DMS79 treated with DMSO at 0.1 percent for 48 hours (cell line): Measurements from ENCODE around the gene CTSZ.

Source experiments
- DNase-seq: peaks from one replicate; lab custom pipeline; 2025; lab: John Stamatoyannopoulos, UW

CTSZ gene

GRCh38 chr20:59031564-59032022 lies 24.5 kb upstream of the CTSZ start:
- no peak for DNase-seq

- DNase-seq, result no peak
Measured at GRCh38 chr20:59030911-59031563, 24.0 kb upstream of the CTSZ start.

GRCh38 chr20:59028812-59029211 lies 21.8 kb upstream of the CTSZ start:
- no peak for DNase-seq

GRCh38 chr20:59027741-59028320 lies 20.8 kb upstream of the CTSZ start:
- DNase-seq, result no peak

GRCh38 chr20:59026904-59027740 lies 20.1 kb upstream of the CTSZ start:
- no peak for DNase-seq

- DNase-seq, result no peak
Measured at GRCh38 chr20:59025511-59025910, 18.5 kb upstream of the CTSZ start.

- DNase-seq, result no peak
Measured at GRCh38 chr20:59025086-59025485, 18.0 kb upstream of the CTSZ start.

- DNase-seq, result no peak
Measured at GRCh38 chr20:59024111-59024530, 17.1 kb upstream of the CTSZ start.

- no peak for DNase-seq
Measured at GRCh38 chr20:59023616-59024015, 16.6 kb upstream of the CTSZ start.

GRCh38 chr20:59022754-59023153 lies 15.7 kb upstream of the CTSZ start:
- DNase-seq, result no peak

- DNase-seq, result no peak
Measured at GRCh38 chr20:59020938-59021551, 14.0 kb upstream of the CTSZ start.

- DNase-seq, result no peak
Measured at GRCh38 chr20:59019217-59019616, 12.2 kb upstream of the CTSZ start, which contains the start of gene TUBB1. TSS of gene TUBB1 (plus strand) at chr20:59019429. CDS start at chr20:59019523, 94 bp downstream.

- no peak for DNase-seq
Measured at GRCh38 chr20:59018817-59019216, 11.8 kb upstream of the CTSZ start.

GRCh38 chr20:59017493-59018231 lies 10.6 kb upstream of the CTSZ start:
- no peak for DNase-seq

- no peak for DNase-seq
Measured at GRCh38 chr20:59016795-59017492, 9.9 kb upstream of the CTSZ start.

- DNase-seq, result no peak
Measured at GRCh38 chr20:59015812-59016711, 9.0 kb upstream of the CTSZ start.

- no peak for DNase-seq
Measured at GRCh38 chr20:59015411-59015810, 8.4 kb upstream of the CTSZ start.

GRCh38 chr20:59014680-59015389 lies 7.8 kb upstream of the CTSZ start:
- no peak for DNase-seq

GRCh38 chr20:59013959-59014608 lies 7.0 kb upstream of the CTSZ start:
- no peak for DNase-seq
